RPMI7951 (cell line): ENCODE data around the gene RETREG1. TPM values are rescaled to one million over a fixed set of nuclear protein-coding genes. Genes with fewer than 3 reads are reported as not detected.
"Not testable (repeated sequence)": the region's sequence is repeated elsewhere in the genome, so short reads cannot be mapped to it uniquely, and the experiment has no call there.

Experiments used
- DNase-seq: peaks from one replicate; pipeline ENCODE4 v3.0.0-alpha.2; 2012; ENCODE audit warnings: low read depth
- total RNA-seq: library from RNA; depleted of rRNA; stranded (reverse); fragments of >200 nt; shearing (Covaris generic); gene quantifications from 2 replicates; pipeline ENCODE4 v1.2.3, GENCODE V29; 2014; rRNA removed

Gene RETREG1
- total RNA-seq, 1 experiment from 2014 or later: 2.8 TPM

- DNase-seq: peak; percentile 70
Measured at GRCh38 chr5:16456103-16456832, 160.5 kb downstream of the RETREG1 start.

GRCh38 chr5:16455668-16456067 is 161.1 kb downstream of the RETREG1 start:
- no peak for DNase-seq

GRCh38 chr5:16454686-16455085 is 162.1 kb downstream of the RETREG1 start:
- no peak for DNase-seq

- no peak for DNase-seq
Measured at GRCh38 chr5:16453609-16454008, 163.2 kb downstream of the RETREG1 start.

DNA sequence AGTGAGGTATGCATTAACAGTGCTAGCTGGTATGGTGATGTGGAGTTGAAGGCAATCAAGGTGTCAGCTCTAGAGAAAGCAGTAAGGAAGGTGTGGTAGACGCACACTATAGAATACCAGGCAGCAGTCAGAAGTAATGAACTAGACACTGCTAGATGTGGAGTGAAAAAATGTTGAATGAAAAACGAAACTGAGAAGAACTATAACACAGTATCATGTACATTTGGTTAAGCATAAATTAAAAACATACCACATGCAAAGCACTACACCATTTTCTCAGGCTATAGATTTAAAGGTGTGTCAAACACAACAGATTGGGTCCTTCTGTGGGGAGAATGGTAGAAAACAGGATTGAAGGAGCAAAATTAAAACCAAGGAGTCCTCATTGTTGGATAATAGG is 166.6 kb downstream of the RETREG1 start:
- DNase-seq: no peak

DNA sequence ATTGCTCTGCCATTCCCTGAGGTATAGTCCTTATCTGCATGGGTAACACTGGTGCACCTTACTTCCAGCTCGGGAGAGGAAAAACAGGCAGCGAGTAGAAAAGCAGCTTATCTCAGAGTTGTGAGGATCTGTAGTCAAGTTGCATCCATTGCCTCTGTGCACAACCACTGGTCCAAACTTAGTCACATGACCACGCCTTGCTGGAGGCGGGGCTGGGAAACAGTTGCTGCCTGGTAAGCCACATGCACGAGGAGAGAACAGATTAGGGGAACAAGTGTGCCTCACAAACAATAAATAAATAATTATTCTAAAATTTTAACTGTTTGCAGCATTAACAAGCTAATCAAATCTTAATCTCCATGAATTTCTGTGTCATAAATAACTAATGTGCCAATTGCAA is 169.8 kb downstream of the RETREG1 start:
- no peak for DNase-seq

DNA sequence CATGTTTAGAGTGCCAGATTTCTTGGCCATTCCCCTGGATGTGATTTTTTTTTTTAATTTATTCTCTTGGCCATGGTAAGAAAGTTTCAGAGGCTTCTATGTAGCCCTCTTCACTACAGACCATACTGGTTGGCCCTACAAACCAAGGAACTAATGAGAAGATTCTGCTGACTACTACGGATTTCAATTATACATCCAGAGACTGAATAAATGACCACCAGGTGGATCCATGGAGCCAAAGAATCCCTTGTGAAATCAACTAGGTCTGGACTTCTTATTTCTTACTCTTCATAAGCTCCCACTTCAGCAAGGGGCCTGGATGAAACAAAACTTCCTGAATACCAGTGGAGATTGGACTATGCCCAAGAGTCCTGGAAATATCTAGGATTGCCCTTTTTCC is 178.8 kb downstream of the RETREG1 start:
- DNase-seq: peak; percentile 17

DNA sequence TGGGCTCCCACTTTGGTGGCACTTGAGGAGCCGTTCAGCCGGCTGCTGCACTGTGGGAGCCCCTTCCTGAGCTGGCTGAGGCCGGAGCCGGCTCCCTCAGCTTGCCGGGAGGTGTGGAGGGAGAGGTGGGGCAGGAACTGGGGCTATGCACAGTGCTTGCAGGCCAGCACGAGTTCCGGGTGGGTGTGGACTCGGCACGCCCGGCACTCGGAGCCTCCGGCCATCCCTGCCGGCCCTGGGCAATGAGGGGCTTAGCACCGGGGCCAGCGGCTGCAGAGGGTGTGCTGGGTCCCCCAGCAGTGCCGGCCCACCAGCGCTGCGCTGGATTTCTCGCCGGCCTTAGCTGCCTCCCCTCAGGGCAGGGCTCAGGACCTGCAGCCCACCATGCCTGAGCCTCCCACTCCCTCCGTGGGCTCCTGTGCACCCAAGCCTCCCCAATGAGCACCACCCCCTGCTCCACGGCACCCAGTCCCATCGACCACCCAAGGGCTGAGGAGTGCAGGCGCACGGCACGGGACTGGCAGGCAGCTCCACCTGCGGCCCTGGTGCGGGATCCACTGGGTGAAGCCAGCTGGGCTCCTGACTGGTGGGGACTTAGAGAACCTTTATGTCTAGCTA is 180.6 kb downstream of the RETREG1 start:
- not testable (repeated sequence) for DNase-seq

DNA sequence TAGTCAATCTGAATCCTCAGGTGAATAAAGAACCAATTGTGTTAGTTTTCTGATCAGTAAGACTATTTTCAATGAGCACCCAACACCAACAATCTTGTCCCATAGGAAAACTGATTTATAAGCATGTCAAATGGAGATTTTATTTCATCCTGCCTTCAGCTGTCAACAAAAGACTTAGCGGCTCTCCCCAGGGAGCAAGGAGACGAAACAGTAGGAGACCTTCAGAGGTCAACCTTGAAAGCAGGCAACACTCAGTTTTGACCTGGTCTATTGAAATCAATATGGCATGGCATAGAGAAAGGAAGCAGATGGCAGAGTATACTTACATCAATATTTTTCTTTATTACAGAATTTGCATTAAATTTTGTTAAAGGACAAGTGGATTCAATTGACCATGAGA is 185.3 kb downstream of the RETREG1 start:
- DNase-seq: no peak

- no peak for DNase-seq
Measured at GRCh38 chr5:16430349-16431089, 186.3 kb downstream of the RETREG1 start.

- DNase-seq: no peak
Measured at GRCh38 chr5:16428359-16428758, 188.4 kb downstream of the RETREG1 start.

DNA sequence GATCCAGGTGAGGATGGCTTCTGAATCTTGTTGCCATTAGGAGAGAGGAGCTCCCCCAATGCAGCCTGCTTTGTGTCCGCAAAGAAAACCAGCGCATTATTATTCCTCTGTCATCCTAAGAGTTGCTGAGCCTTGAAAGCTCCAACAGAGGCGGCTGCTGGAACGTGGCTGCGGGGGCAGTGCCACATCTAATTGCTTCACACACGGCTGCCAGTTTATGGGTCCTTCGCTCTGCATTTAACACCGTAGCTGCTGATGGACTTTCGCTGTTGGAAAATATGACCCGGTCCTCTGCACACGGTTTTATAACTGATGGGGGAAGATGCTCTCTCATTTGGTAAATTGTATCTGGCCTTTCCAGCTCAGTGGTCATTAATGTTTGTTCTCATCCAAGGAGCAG is 189.2 kb downstream of the RETREG1 start:
- DNase-seq: no peak

Other genes with a start within 250 kb of the RETREG1 start
- gene ZNF622, start 151.2 kb downstream of the RETREG1 start, total RNA-seq: 20.9 and 28.2 TPM in 2 replicates